Choroid plexus epithelial cell (primary cell): ENCODE data around the gene XRCC5.

ENCODE experiments used
- DNase-seq: peaks from one replicate; pipeline ENCODE4 v3.0.0-alpha.2; 2010; ENCODE audit warnings: low read depth
- H3K4me3 ChIP-seq: 2 replicates; pipeline ENCODE4 v1.5.1; 2011; ENCODE audit warnings: low read depth, mild to moderate bottlenecking, control low read depth, low read length, moderate library complexity
- CTCF ChIP-seq: conservative IDR thresholded peaks from 2 replicates; pipeline ENCODE4 v1.5.1; 2011; ENCODE audit warnings: low read depth, mild to moderate bottlenecking, control low read depth, inconsistent platforms, low read length, moderate library complexity

XRCC5 gene

GRCh38 chr2:216111122-216111521 is 2.0 kb downstream of the XRCC5 start:
- no peak for TF ChIP-seq CTCF
- no peak overlapping the region for H3K4me3 ChIP-seq
- no peak for DNase-seq

DNA sequence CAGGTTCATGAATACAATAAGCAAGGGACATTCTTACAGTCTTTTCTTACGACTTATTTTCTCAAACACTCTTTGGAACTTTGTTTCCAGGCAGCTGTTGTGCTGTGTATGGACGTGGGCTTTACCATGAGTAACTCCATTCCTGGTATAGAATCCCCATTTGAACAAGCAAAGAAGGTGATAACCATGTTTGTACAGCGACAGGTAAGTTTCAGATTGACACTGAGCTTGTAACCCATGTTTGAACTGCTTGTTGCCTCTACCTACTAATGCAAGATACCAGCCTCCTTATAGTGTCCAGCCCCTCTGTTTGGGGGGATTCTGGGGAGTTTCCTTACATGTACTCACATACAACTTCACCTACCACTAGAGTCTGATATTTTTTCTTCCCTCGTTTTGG is 3.8 kb downstream of the XRCC5 start:
- no peak for DNase-seq
- no peak overlapping the region for H3K4me3 ChIP-seq
- no peak for TF ChIP-seq CTCF

- TF ChIP-seq CTCF: no peak
- H3K4me3 ChIP-seq: no peak overlapping the region
- DNase-seq: no peak
Observed at GRCh38 chr2:216113572-216113971, 4.4 kb downstream of the XRCC5 start.

GRCh38 chr2:216114382-216114713 is 5.2 kb downstream of the XRCC5 start:
- H3K4me3 ChIP-seq: no peak overlapping the region
- DNase-seq: no peak
- TF ChIP-seq CTCF: no peak

GRCh38 chr2:216114714-216115531 is 5.8 kb downstream of the XRCC5 start:
- DNase-seq: peak; percentile 100
- peak overlapping the region; percentile 61 for H3K4me3 ChIP-seq
- peak; percentile 83 for TF ChIP-seq CTCF

GRCh38 chr2:216116418-216116817 is 7.3 kb downstream of the XRCC5 start:
- no peak overlapping the region for H3K4me3 ChIP-seq
- no peak for DNase-seq
- no peak for TF ChIP-seq CTCF
